ENCODE data around the gene RARRES1. TPM values are rescaled to one million over a fixed set of nuclear protein-coding genes. Genes with fewer than 3 reads are reported as not detected.

Gene RARRES1
- total and polyA plus RNA-seq, 2 experiments from 2014 or later: 0.10 to 0.82 TPM

DNA sequence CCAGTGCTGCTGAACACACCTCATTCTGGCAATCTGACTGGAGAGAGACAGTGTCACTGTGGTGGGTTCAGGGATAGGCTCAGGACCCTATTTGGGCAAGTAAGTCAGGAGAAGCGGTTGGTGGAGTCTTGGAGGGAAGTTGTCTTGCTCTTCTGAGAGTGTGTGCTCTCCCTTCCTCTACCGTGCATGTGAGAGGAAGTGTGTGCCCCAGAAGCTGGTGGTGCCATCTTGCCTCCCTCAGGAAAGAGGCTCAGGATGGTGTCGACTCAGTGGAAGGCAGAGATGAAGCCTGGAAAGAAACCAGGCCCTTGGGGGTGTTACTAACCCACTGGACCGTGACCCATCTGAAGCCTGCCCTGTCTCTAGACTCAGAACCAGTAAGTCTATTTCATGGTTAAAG is 6.8 kb upstream of the RARRES1 start:
- no peak overlapping the region for H3K4me3 Mint-ChIP-seq
- H2AFZ ChIP-seq: no peak overlapping the region
- no peaks in the 10 kb centered on the region for H3K79me2 ChIP-seq (replicated peaks; ENCODE audit: insufficient read depth)
- no peaks in the 10 kb centered on the region for H3K4me1 Mint-ChIP-seq
- H3K4me2 ChIP-seq: no peak overlapping the region
- no peaks in the 10 kb centered on the region for H4K20me1 ChIP-seq (replicated peaks; ENCODE audit: insufficient read depth)
- TF ChIP-seq EZH2phosphoT487 (IDR thresholded peaks at IDR 0.05; ENCODE audit: unreplicated experiment) (no peak), ZNF331 (CRISPR knock-in tag; IDR thresholded peaks at IDR 0.05; ENCODE audit: low read depth) (no peak), POLR2AphosphoS5 (IDR thresholded peaks at IDR 0.05; ENCODE audit: low read depth) (no peak), EZH2 (IDR thresholded peaks at IDR 0.05; ENCODE audit: low read depth, unreplicated experiment) (no peak), JUNB (IDR thresholded peaks at IDR 0.05; ENCODE audit: unreplicated experiment) (no peak), STAT1 (IDR thresholded peaks at IDR 0.05; ENCODE audit: unreplicated experiment) (no peak), ZNF114 (CRISPR knock-in tag; IDR thresholded peaks at IDR 0.05) (no peak), CTCF (conservative IDR thresholded peaks at IDR 0.05; ENCODE audit: low read depth in 2 of 2) (no peak), NANOG (IDR thresholded peaks at IDR 0.05; ENCODE audit: borderline replicate concordance) (no peak), CREB1 (CRISPR knock-in tag; IDR thresholded peaks at IDR 0.05; ENCODE audit: low read depth) (no peak)
- TF ChIP-seq, protein P1, sequence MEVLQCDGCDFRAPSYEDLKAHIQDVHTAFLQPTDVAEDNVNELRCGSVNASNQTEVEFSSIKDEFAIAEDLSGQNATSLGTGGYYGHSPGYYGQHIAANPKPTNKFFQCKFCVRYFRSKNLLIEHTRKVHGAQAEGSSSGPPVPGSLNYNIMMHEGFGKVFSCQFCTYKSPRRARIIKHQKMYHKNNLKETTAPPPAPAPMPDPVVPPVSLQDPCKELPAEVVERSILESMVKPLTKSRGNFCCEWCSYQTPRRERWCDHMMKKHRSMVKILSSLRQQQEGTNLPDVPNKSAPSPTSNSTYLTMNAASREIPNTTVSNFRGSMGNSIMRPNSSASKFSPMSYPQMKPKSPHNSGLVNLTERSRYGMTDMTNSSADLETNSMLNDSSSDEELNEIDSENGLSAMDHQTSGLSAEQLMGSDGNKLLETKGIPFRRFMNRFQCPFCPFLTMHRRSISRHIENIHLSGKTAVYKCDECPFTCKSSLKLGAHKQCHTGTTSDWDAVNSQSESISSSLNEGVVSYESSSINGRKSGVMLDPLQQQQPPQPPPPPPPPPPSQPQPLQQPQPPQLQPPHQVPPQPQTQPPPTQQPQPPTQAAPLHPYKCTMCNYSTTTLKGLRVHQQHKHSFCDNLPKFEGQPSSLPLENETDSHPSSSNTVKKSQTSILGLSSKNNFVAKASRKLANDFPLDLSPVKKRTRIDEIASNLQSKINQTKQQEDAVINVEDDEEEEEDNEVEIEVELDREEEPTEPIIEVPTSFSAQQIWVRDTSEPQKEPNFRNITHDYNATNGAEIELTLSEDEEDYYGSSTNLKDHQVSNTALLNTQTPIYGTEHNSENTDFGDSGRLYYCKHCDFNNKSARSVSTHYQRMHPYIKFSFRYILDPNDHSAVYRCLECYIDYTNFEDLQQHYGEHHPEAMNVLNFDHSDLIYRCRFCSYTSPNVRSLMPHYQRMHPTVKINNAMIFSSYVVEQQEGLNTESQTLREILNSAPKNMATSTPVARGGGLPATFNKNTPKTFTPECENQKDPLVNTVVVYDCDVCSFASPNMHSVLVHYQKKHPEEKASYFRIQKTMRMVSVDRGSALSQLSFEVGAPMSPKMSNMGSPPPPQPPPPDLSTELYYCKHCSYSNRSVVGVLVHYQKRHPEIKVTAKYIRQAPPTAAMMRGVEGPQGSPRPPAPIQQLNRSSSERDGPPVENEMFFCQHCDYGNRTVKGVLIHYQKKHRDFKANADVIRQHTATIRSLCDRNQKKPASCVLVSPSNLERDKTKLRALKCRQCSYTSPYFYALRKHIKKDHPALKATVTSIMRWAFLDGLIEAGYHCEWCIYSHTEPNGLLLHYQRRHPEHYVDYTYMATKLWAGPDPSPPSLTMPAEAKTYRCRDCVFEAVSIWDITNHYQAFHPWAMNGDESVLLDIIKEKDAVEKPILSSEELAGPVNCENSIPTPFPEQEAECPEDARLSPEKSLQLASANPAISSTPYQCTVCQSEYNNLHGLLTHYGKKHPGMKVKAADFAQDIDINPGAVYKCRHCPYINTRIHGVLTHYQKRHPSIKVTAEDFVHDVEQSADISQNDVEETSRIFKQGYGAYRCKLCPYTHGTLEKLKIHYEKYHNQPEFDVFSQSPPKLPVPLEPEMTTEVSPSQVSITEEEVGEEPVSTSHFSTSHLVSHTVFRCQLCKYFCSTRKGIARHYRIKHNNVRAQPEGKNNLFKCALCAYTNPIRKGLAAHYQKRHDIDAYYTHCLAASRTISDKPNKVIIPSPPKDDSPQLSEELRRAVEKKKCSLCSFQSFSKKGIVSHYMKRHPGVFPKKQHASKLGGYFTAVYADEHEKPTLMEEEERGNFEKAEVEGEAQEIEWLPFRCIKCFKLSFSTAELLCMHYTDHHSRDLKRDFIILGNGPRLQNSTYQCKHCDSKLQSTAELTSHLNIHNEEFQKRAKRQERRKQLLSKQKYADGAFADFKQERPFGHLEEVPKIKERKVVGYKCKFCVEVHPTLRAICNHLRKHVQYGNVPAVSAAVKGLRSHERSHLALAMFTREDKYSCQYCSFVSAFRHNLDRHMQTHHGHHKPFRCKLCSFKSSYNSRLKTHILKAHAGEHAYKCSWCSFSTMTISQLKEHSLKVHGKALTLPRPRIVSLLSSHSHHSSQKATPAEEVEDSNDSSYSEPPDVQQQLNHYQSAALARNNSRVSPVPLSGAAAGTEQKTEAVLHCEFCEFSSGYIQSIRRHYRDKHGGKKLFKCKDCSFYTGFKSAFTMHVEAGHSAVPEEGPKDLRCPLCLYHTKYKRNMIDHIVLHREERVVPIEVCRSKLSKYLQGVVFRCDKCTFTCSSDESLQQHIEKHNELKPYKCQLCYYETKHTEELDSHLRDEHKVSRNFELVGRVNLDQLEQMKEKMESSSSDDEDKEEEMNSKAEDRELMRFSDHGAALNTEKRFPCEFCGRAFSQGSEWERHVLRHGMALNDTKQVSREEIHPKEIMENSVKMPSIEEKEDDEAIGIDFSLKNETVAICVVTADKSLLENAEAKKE (CRISPR knock-in tag; IDR thresholded peaks at IDR 0.05): no peak
- TF ChIP-seq, protein P2, sequence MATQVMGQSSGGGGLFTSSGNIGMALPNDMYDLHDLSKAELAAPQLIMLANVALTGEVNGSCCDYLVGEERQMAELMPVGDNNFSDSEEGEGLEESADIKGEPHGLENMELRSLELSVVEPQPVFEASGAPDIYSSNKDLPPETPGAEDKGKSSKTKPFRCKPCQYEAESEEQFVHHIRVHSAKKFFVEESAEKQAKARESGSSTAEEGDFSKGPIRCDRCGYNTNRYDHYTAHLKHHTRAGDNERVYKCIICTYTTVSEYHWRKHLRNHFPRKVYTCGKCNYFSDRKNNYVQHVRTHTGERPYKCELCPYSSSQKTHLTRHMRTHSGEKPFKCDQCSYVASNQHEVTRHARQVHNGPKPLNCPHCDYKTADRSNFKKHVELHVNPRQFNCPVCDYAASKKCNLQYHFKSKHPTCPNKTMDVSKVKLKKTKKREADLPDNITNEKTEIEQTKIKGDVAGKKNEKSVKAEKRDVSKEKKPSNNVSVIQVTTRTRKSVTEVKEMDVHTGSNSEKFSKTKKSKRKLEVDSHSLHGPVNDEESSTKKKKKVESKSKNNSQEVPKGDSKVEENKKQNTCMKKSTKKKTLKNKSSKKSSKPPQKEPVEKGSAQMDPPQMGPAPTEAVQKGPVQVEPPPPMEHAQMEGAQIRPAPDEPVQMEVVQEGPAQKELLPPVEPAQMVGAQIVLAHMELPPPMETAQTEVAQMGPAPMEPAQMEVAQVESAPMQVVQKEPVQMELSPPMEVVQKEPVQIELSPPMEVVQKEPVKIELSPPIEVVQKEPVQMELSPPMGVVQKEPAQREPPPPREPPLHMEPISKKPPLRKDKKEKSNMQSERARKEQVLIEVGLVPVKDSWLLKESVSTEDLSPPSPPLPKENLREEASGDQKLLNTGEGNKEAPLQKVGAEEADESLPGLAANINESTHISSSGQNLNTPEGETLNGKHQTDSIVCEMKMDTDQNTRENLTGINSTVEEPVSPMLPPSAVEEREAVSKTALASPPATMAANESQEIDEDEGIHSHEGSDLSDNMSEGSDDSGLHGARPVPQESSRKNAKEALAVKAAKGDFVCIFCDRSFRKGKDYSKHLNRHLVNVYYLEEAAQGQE (IDR thresholded peaks at IDR 0.05; ENCODE audit: unreplicated experiment): no peak
- TF ChIP-seq, protein P3, sequence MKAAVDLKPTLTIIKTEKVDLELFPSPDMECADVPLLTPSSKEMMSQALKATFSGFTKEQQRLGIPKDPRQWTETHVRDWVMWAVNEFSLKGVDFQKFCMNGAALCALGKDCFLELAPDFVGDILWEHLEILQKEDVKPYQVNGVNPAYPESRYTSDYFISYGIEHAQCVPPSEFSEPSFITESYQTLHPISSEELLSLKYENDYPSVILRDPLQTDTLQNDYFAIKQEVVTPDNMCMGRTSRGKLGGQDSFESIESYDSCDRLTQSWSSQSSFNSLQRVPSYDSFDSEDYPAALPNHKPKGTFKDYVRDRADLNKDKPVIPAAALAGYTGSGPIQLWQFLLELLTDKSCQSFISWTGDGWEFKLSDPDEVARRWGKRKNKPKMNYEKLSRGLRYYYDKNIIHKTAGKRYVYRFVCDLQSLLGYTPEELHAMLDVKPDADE (IDR thresholded peaks at IDR 0.05): no peak
- DNase-seq (ENCODE audit: low spot score) (no peak), ATAC-seq (no peak)
- peaks cover 4% of the 10 kb centered on the region for H3K9me3 Mint-ChIP-seq
- no peaks in the 10 kb centered on the region for H3F3A ChIP-seq (replicated peaks; ENCODE audit: low read depth)
- peaks cover 2% of the 10 kb centered on the region for H3K27me3 Mint-ChIP-seq (ENCODE audit: insufficient read depth, low read depth, poor library complexity)
- no peak overlapping the region for H3K27ac ChIP-seq (ENCODE audit: low read depth)
- H3K27me3 ChIP-seq (ENCODE audit: insufficient read depth): no peaks in the 10 kb centered on the region
- H3K36me3 Mint-ChIP-seq (ENCODE audit: low read depth): peaks cover 5% of the 10 kb centered on the region; the same call in 1 of the 3 replicates
- H3K4me1 ChIP-seq (ENCODE audit: insufficient read depth): no peaks in the 10 kb centered on the region
- H3K4me3 ChIP-seq: no peak overlapping the region
- H3K27ac Mint-ChIP-seq: no peak overlapping the region
- H3K36me3 ChIP-seq (ENCODE audit: insufficient read depth): no peaks in the 10 kb centered on the region
- H3K9me2 ChIP-seq (ENCODE audit: insufficient read depth): no peaks in the 10 kb centered on the region

Measured in GM23338 (cell line).